Measurements from ENCODE around the gene PTPN1. TPM values are rescaled to one million over a fixed set of nuclear protein-coding genes. Genes with fewer than 3 reads are reported as not detected.

PTPN1 gene
- total and polyA plus RNA-seq, 12 donors: 15.5 to 45.3 (median 29.4) TPM

GRCh38 chr20:50496773-50497385 lies 13.3 kb upstream of the PTPN1 start:
- no peak for ATAC-seq
- Histone ChIP-seq H3K27me3 (no peaks in the 10 kb centered on the region), H3K4me1 (peaks cover 0 to 46% (median 0%) of the 10 kb centered on the region in 9 donors), H3K36me3 (no peaks in the 10 kb centered on the region), H3K4me3 (no peak overlapping the region), H3K27ac (peak overlapping the region in 1 of 10 donors; percentile 72), H3K9me3 (no peaks in the 10 kb centered on the region)
- TF ChIP-seq CTCF (IDR thresholded peaks at IDR 0.05): no peak
- DNase-seq: no peak
- intact Hi-C loops (cut with DNase I): no loop called here
- WGBS, 2 donors: 77 to 78% methylated on average over 5 of the region's 5 CpGs

GRCh38 chr20:50498071-50498776 lies 12.0 kb upstream of the PTPN1 start:
- no peaks in the 10 kb centered on the region for H3K27me3 ChIP-seq
- TF ChIP-seq CTCF (IDR thresholded peaks at IDR 0.05): no peak
- peaks cover 0 to 56% (median 0%) of the 10 kb centered on the region in 9 donors for H3K4me1 ChIP-seq
- WGBS, 2 donors: 84 to 88% methylated on average over 5 of the region's 5 CpGs
- ATAC-seq: peak in 2 of 8 donors; percentile 24 to 46
- intact Hi-C loops (cut with DNase I): no loop called here
- no peaks in the 10 kb centered on the region for H3K36me3 ChIP-seq
- DNase-seq: no peak
- no peak overlapping the region for H3K4me3 ChIP-seq
- H3K27ac ChIP-seq: peak overlapping the region in 1 of 10 donors; percentile 72
- no peaks in the 10 kb centered on the region for H3K9me3 ChIP-seq

GRCh38 chr20:50499938-50500337 lies 10.2 kb upstream of the PTPN1 start:
- Histone ChIP-seq H3K27ac (peak overlapping the region in 1 of 10 donors; percentile 10), H3K4me1 (peaks cover 0 to 74% (median 11%) of the 10 kb centered on the region in 9 donors), H3K27me3 (no peaks in the 10 kb centered on the region), H3K4me3 (no peak overlapping the region), H3K36me3 (no peaks in the 10 kb centered on the region), H3K9me3 (no peaks in the 10 kb centered on the region)
- 95 to 97% methylated on average over 3 of the region's 3 CpGs for WGBS, 2 donors
- intact Hi-C loops (cut with DNase I): loop anchor here in 4 of 10 donors (5.0 to 10.0 kb wide), 3 partner anchors 75 to 245 kb away; no protein-coding TSS in a partner anchor
- DNase-seq: no peak
- no peak for TF ChIP-seq CTCF (IDR thresholded peaks at IDR 0.05)
- no peak for ATAC-seq

GRCh38 chr20:50501972-50502745 lies 8.0 kb upstream of the PTPN1 start:
- WGBS, 2 donors: 76 to 79% methylated on average over 12 of the region's 12 CpGs
- intact Hi-C loops (cut with DNase I): loop anchor here in 4 of 10 donors (5.0 to 10.0 kb wide), 3 partner anchors 73 to 243 kb away; no protein-coding TSS in a partner anchor
- H3K4me1 ChIP-seq: peaks cover 0 to 66% (median 12%) of the 10 kb centered on the region in 9 donors

More at GRCh38 chr20:50501972-50502745, 8.0 kb upstream of the PTPN1 start:
- Histone ChIP-seq H3K27ac (peak overlapping the region in 7 of 10 donors; percentile 14 to 89 (median 49)), H3K9me3 (no peaks in the 10 kb centered on the region), H3K36me3 (no peaks in the 10 kb centered on the region), H3K27me3 (no peaks in the 10 kb centered on the region), H3K4me3 (no peak overlapping the region)
- ATAC-seq: peak in 1 of 8 donors; percentile 39
- no peak for TF ChIP-seq CTCF (IDR thresholded peaks at IDR 0.05)
- DNase-seq: no peak
